ENCODE results near the gene MEIKIN.

DNA sequence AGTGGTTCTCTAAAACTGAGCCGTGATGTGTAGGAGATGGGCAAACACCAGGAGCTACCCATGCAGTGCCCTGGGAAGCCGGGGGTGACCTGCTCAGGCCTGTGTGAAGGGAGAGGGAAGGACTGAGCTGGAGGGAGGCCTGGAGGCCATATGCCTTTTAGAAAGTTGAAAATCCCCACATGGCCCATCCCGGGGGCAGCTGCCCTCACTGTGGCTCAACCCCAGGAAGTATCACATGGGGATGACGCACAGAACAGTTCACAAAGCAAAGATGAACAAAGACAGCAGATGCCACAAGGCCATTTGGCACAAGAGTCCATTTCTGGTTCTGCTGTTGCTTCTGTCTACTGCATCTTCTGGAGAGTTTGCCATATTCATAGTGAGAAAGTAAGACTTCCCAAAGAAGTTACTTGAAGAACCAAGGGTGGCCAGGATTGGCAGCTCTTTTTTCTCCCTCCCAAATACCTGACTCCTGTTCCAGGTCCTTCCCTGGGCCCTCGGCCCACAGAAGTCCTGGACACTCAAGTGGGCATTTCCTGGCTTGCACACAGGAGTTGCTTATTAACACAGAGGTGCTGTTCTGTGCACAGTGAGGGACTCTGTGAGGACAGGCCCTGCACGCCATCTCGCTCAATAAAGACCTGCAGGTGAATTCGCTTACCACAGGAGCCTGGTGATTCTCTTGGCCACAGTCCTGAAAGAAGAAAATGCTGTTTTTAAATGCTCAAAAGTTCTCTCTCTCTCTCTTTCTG, 40.9 kb upstream of the MEIKIN start:
- TF ChIP-seq, protein P1, sequence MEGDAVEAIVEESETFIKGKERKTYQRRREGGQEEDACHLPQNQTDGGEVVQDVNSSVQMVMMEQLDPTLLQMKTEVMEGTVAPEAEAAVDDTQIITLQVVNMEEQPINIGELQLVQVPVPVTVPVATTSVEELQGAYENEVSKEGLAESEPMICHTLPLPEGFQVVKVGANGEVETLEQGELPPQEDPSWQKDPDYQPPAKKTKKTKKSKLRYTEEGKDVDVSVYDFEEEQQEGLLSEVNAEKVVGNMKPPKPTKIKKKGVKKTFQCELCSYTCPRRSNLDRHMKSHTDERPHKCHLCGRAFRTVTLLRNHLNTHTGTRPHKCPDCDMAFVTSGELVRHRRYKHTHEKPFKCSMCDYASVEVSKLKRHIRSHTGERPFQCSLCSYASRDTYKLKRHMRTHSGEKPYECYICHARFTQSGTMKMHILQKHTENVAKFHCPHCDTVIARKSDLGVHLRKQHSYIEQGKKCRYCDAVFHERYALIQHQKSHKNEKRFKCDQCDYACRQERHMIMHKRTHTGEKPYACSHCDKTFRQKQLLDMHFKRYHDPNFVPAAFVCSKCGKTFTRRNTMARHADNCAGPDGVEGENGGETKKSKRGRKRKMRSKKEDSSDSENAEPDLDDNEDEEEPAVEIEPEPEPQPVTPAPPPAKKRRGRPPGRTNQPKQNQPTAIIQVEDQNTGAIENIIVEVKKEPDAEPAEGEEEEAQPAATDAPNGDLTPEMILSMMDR (IDR thresholded peaks at IDR 0.05; ENCODE audit: low read depth, low read length), result no peak
- TF ChIP-seq POLR2A (IDR thresholded peaks at IDR 0.05; ENCODE audit: extremely low read depth, insufficient read length) (no peak), MYC (IDR thresholded peaks at IDR 0.05; ENCODE audit: low read depth, low read length) (no peak)

Data from NB4 (cell line).